NOMO-1 treated with dmso at 0.1 percent for 144 hours (cell line): ENCODE measurements around the gene ATG4B.

Experiments used
- DNase-seq: peaks from one replicate; lab custom pipeline; 2025; ENCODE audit not compliant: unreplicated experiment; lab: John Stamatoyannopoulos, UW

The ATG4B gene

GRCh38 chr2:241612156-241613016 is 25.1 kb upstream of the ATG4B start:
- no peak for DNase-seq

GRCh38 chr2:241613017-241613780 is 24.3 kb upstream of the ATG4B start:
- DNase-seq = no peak

GRCh38 chr2:241615041-241615440 is 22.5 kb upstream of the ATG4B start:
- no peak for DNase-seq

- DNase-seq = no peak
Measured at GRCh38 chr2:241615522-241616052, 21.9 kb upstream of the ATG4B start.

- DNase-seq = no peak
Measured at GRCh38 chr2:241616168-241617125, 21.0 kb upstream of the ATG4B start.

- DNase-seq = no peak
Measured at GRCh38 chr2:241617431-241618154, 19.9 kb upstream of the ATG4B start.

GRCh38 chr2:241618296-241618805 is 19.1 kb upstream of the ATG4B start:
- DNase-seq = no peak

GRCh38 chr2:241618829-241619228 is 18.7 kb upstream of the ATG4B start:
- no peak for DNase-seq

GRCh38 chr2:241619597-241620418 is 17.7 kb upstream of the ATG4B start:
- no peak for DNase-seq

GRCh38 chr2:241620419-241620769 is 17.1 kb upstream of the ATG4B start:
- no peak for DNase-seq

GRCh38 chr2:241627675-241628074 is 9.8 kb upstream of the ATG4B start:
- no peak for DNase-seq

- no peak for DNase-seq
Measured at GRCh38 chr2:241629762-241630435, 7.6 kb upstream of the ATG4B start.

- no peak for DNase-seq
Measured at GRCh38 chr2:241632478-241633325, 4.8 kb upstream of the ATG4B start.

GRCh38 chr2:241633561-241633960 is 3.9 kb upstream of the ATG4B start:
- DNase-seq = no peak

- no peak for DNase-seq
Measured at GRCh38 chr2:241635756-241636155, 1.7 kb upstream of the ATG4B start.

- no peak for DNase-seq
Measured at GRCh38 chr2:241636182-241637017, 1.1 kb upstream of the ATG4B start.
